Measurements from ENCODE around the gene OR2H1.

DNA sequence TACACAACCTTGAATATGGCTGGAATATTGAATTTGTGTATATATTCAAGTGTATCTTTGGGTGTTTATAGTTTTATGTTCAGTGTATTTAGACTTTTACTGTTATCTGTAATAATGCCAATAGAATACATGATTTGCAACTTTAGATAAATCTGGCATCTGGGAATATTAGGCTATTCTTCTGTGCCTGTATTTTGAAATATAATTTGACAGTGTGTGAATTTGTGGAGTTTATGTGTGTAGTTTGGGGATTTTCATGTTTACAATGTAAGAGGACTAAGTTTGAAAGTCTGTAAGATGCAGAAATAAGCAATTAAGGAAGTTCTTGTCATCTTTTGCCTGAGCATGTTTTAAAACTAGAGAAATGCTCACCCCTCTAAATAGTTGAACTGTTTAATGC lies 17.9 kb upstream of the OR2H1 start, which contains the start of gene OR10C1:
- TF ChIP-seq SIN3A (IDR thresholded peaks at IDR 0.05; ENCODE audit: borderline replicate concordance, insufficient read depth, low read length) (no peak), POLR2AphosphoS5 (IDR thresholded peaks at IDR 0.05; ENCODE audit: low read depth, low read length) (no peak), FOXP2 (optimal IDR thresholded peaks at IDR 0.05; ENCODE audit: borderline replicate concordance, extremely low read depth, extremely low read length, insufficient read depth) (no peak), TAF1 (IDR thresholded peaks at IDR 0.05; ENCODE audit: borderline replicate concordance, insufficient read depth, low read length) (no peak)
